ENCODE measurements around the gene RND3.

RND3 gene, protein sequence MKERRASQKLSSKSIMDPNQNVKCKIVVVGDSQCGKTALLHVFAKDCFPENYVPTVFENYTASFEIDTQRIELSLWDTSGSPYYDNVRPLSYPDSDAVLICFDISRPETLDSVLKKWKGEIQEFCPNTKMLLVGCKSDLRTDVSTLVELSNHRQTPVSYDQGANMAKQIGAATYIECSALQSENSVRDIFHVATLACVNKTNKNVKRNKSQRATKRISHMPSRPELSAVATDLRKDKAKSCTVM

GRCh38 chr2:150487537-150488429, at the start of gene RND3:
Gene RND3, minus strand, starts transcription at chr2:150487667. Its CDS starts 250 bp downstream, at chr2:150487417.
- DNase-seq, result peak; percentile 79

DNA sequence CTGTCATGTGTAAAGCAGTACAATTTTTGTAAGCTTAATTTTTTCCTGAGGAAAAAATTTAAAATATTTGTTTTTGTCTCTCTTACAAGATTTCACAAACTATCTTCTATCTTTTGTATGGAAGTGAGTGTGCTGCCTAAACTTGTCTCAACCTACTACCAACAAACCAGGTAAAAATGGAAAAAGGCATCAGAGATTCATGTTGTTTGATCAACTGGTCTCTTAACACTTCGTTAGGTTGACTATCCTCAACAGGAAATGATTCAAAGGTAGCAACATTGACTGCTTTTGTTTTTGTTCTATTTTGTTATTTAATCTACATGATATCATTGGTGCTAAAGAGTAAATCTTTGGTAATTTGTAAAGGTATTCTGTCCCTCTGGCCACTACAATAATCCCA, 47.7 kb upstream of the RND3 start:
- no peak for DNase-seq

GRCh38 chr2:150532879-150533278, 45.4 kb upstream of the RND3 start:
- DNase-seq, result no peak

DNA sequence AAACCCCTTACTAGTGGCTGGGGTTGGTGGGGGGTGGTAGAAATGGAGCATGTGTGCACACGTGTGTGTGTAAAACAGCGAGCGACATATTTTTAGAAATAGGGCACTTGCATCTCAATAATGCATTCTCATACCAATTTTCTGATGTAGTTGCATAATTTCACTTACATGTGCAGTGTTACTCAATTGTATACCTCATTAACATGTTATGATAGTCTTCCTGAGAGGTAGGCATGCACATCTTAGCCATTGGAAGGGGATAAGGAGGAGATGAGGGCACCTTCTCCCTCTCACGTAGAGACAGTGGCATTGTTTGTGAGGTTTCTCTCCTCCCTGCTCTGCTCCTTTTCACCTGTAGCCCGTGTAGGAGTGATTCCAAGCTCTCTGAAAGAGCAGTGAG, 44.6 kb upstream of the RND3 start:
- no peak for DNase-seq

- no peak for DNase-seq
Measured at GRCh38 chr2:150531591-150531990, 44.1 kb upstream of the RND3 start.

DNA sequence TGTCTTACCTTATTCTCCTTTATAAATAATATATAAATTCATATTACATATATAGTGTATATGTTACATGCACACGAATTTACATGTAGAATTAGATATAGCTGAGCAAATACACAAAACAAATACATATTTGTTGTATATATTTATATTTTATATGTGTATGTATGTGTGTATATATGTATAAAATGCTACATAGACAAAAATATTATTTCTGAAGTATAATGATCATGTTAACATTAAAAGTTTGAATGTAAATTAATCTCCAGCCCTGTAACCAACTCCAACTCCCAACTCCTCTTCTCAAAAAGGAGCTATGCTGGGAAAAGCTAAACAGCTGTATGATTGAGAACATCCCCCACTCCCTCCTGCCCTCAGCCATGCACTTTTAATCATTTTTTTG, 42.7 kb upstream of the RND3 start:
- DNase-seq, result no peak

DNA sequence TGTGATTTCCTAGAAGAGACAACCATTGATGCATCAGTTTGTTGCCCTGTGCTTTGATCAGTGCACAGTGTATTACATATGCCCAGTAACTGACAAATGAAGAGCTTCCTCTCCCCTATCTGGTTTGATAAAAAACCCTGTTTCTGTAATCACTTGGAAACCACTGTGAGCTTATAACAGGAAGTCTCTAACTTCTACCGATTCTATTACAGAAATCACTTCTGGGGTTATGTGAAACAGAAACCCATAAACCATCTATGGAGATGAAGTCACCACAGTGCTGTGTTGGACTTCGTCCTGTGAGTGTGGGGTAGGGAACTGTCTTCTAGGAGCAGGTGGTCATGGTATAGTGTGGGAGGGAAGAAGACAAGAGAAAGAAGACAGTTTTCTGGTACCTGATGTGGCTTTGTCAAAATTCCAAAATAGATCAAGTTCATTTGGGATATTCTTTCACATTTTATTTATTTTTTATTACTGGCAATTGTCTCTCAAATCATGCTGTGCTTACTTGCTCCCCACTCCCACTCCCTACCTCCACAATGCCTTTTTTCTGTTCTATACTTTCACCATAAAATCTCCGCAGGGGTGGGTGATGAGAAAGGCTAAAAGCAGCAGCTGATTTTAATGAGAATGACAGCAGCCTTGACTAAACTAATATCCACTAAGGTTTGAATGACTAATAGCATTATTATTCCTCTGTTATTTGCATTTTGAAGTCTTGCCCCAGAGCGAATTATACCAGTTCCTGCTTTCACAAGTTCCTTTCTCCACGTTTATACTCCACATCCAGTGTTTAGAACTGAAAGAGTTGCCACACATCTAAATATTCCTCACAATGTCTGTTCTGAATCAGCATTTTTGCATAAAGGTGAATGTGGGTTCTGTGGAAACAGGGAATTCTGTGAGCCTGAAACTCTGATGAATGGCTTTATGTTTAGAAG, 41.7 kb upstream of the RND3 start:
- DNase-seq, result no peak

DNA sequence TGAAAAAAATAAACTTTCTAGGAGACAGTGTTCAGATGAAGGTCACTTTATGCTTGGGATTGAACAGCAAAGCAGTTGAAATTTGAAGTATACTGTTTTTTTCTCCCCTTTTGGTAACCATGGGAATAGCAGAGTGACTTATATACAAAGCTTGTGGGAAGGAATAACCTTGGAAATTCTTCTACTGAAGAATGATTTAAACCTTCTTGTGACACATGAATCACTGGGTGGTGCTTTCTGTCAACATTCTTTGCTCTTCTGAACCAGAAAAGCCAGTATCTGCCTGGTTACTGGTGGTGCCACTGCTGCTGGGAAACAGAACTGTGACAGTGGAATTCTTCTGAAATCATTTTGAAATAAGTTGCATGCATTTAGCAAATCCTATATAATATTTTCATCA, 39.4 kb upstream of the RND3 start:
- no peak for DNase-seq

GRCh38 chr2:150526006-150526405, 38.5 kb upstream of the RND3 start:
- DNase-seq, result no peak

DNA sequence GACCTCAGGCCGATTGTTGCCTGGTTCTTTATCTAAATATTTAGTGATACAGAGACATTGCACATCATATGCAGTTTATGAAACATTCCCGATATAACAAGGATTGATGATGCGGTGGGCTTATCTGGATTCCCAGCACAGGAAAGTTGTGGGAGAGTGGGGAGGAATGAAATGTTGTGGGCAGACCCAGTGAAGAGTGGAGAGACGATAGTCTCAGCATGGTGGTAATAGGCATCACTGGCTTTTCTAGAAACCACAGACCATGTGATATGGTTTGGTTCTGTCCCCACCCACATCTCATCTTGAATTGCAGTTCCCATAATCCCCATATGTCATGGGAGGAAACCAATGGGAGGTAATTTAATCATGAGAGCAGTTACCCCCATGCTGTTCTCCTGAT, 34.8 kb upstream of the RND3 start:
- DNase-seq, result no peak

- no peak for DNase-seq
Measured at GRCh38 chr2:150520887-150521664, 33.6 kb upstream of the RND3 start.

GRCh38 chr2:150520033-150520432, 32.6 kb upstream of the RND3 start:
- no peak for DNase-seq

DNA sequence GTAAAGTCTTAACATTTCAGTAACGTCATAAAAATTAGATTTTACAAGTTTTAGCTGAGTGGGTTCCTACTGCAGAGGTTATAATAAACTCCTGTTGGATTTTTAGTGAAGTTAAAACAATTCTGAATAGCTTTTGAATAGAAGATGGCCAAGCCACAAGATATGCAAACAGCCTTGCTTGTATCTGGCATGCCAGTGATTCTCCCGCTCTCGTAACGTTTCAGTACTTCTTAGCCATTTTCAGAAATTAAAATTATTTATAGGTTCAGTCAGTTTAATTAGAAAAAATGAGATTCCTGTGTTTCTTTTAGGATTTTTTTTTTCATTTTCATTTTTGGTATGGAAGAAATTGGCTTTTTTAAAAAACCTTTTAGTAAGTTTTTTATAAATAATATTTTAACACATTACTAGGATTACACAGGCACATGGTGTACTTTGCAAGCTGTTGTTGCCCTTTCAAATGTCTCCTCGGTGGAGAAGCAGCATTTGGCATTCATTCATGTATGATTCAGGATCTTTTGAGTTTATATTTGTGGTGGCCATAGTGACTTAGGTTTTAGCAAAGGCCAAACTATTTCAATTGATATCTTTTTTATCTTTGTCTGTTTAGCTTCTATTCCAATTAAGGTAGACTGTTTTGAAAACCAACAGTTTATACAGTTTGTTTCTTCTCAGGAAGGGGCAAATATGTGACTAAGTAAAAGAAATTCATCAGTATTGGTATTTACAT, 30.6 kb upstream of the RND3 start:
- DNase-seq, result no peak

- no peak for DNase-seq
Measured at GRCh38 chr2:150513647-150514046, 26.2 kb upstream of the RND3 start.

DNA sequence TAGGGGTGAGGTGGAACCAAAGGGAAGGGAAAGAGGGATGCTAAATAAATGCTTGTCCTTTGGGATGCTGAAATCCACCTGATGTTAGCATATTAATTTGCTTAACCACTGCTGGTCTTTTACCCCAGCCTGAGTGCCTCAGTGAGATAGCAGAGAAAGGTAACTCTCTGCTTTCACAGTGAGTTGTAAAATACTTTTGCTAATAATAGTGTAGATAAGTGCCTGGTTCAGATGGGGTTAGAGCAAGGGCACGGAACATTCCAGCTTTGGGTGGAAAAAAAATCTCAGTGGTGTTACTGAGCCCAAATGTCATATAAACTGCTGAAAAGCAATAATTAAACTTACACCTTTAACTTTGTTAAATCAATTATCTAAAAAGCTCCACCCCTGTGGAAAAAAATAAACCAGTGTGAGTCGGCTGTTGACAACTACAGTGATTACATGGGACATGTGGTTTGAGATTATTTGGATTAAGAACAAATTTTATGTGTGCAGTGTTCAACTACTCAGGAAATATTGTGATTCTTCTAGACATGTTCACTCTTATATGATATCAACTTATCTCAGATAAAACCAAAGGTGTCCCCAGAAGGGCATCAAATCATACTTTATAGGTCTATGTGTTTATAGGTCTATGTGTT, 21.1 kb upstream of the RND3 start:
- no peak for DNase-seq

- DNase-seq, result no peak
Measured at GRCh38 chr2:150507071-150507470, 19.6 kb upstream of the RND3 start.

- DNase-seq, result no peak
Measured at GRCh38 chr2:150505178-150505577, 17.7 kb upstream of the RND3 start.

GRCh38 chr2:150495993-150496627, 8.6 kb upstream of the RND3 start:
- DNase-seq, result no peak

DNA sequence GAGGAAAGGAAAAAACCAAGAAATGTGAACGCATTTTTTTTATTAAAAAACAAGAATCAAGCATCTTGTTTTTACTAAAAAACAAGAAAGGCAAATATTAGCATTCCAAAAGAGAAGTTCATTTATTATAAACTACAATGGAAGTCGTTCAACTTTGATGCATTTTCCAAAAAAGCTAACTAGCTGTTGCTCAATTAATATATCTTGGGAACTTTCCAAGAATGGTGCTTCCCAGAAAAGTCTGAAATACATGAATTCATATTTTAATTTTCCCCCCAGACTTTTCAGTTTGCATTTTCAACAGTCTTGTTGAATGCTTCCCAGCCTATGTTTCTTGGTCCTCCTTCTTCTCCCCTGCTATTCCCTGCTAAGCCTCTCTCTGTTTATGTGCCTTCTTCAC, 7.5 kb upstream of the RND3 start:
- no peak for DNase-seq

- DNase-seq, result no peak
Measured at GRCh38 chr2:150494234-150494945, 6.9 kb upstream of the RND3 start.
